Stimulated activated CD8-positive, alpha-beta memory T cell treated with anti-CD3 and anti-CD28 coated beads, Interleukin-12 subunit alpha, Interleukin-12 subunit beta, amount 100 ng/mL, for 24 hours (primary cell): ENCODE results near the gene DGKZ.
"Not testable (repeated sequence)": the region's sequence is repeated elsewhere in the genome, so short reads cannot be mapped to it uniquely, and the experiment has no call there.

Experiments
- DNase-seq: peaks from one replicate; pipeline ENCODE4 v3.0.0-alpha.2; 2020; ENCODE audit errors: extremely low read depth

Gene DGKZ

GRCh38 chr11:46367244-46367915, 20.1 kb downstream of the DGKZ start:
- no peak for DNase-seq

DNA sequence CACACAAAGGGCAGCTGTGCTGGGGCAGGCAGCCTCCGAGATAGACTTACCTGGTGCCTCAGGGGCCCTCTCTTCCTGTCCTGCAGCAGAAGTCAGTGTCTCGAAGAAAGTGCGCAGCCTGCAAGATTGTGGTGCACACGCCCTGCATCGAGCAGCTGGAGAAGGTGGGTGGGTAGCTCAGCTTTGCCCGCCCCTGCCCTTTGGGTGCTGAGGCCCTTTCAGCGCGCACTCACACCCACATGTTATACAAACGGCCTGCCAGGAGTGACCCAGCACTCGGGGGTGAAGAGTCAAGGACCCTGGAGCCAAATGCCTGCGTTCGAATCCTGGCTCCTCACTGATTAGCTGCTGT, 20.6 kb downstream of the DGKZ start:
- DNase-seq: no peak

DNA sequence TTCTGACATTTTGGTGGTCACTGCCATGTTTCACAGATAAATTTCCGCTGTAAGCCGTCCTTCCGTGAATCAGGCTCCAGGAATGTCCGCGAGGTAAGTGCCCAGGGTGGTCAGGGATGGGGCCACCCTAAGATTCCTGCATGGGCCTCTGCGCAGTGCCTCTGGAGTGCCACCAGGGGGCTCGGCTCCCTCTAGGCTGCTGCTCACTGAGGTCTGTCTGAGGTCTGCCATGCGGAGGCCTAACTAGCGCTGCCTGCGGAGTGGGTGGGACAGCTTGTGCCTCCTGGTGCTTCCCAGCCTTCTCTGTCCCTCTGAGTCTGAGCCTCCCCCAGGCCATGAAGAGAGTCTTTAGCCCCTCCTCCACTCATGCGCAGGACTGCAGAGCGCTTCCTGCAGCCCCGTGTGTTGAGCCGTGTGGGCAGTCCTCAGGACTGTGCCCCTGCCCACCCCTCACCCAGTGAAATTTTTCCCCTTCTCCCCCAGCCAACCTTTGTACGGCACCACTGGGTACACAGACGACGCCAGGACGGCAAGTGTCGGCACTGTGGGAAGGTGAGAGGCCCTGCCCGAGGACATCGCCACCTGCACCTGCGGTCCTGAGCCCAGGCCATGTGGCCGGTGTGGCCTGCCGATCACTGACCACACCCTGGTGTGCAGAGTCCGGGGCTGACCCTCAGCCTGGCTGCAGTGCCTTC, 22.3 kb downstream of the DGKZ start:
- no peak for DNase-seq

- DNase-seq: no peak
Measured at GRCh38 chr11:46370253-46370652, 23.0 kb downstream of the DGKZ start.

GRCh38 chr11:46371262-46371661, 24.0 kb downstream of the DGKZ start:
- DNase-seq: not testable (repeated sequence)

GRCh38 chr11:46372086-46372485, 24.8 kb downstream of the DGKZ start:
- no peak for DNase-seq

- DNase-seq: not testable (repeated sequence)
Measured at GRCh38 chr11:46372501-46372900, 25.2 kb downstream of the DGKZ start.

DNA sequence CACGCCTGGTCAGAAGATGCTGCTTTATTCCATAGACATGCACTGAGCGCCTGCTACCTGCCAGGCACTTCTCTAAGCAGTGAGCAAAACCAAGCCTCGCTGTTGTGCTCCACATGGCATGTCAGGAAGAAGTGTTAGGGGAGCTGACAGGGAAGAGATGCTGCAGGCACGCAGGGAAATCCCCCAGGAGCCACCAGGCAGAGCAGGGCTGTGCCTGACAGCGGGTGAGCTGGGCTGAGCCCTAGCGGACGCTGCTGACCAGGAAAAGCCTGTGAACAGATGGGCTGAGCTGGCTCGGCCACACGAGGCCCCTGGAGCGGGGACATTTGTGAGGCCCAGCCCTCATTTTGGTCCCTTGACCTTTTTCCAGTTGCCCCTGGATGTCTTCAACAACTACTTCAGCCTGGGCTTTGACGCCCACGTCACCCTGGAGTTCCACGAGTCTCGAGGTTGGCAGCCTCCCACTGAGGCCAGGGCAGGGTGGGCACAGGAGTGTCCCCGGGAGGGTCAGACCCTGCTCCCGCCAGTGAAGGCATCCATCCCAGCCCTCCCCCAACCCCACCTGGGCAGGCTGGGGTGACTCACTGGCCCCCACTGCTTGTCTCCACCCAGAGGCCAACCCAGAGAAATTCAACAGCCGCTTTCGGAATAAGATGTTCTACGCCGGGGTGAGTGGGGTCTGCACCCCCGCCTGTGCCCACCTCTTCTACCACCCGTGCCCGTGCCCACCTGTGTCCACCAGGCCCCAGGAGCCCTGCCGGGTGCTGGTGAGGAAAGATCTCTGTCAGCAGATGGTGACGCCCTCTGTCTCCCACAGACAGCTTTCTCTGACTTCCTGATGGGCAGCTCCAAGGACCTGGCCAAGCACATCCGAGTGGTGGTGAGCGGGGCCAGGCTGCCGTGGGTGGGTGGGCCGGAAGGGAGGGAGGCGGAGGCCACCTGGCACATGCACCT, 26.8 kb downstream of the DGKZ start:
- no peak for DNase-seq

DNA sequence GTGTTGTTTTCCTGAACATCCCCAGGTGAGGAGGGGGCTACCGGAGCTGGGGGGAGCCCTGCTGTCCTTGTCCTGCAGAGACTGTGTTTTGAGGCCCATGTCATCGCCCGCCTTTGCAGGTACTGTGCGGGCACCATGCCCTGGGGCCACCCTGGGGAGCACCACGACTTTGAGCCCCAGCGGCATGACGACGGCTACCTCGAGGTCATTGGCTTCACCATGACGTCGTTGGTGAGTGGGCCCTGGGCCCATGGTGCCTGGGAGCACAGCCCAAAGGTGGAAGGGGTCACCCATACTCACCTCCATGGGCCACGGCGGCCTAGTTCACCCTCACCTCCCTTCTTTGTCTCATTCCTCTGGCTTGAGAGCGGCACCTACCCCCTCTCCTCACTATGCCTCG, 27.6 kb downstream of the DGKZ start:
- DNase-seq: no peak

- DNase-seq: no peak
Measured at GRCh38 chr11:46375392-46376101, 28.3 kb downstream of the DGKZ start.

- no peak for DNase-seq
Measured at GRCh38 chr11:46376258-46377050, 29.2 kb downstream of the DGKZ start.

DNA sequence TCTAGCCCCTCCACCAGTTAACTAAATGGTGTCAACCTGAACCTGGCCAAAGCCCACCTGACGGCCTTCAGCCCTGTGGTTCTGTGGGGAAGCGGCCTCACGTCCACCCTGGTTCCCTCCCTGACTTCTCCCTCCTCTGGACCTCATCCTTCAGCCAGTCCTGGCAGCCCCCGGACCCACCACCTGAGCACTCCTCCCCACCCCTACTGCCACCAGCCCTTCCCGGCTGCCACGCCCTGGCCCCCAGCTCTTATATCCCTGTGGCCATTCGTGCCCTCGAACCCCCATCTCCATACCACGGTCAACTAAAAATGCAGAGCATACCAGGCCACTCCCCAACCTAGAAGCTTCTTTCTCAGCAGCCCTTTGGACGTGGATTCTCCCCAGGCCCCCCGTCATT, 30.0 kb downstream of the DGKZ start:
- DNase-seq: no peak

GRCh38 chr11:46377831-46378230, 30.6 kb downstream of the DGKZ start:
- no peak for DNase-seq

- DNase-seq: no peak
Measured at GRCh38 chr11:46378296-46378695, 31.0 kb downstream of the DGKZ start.

DNA sequence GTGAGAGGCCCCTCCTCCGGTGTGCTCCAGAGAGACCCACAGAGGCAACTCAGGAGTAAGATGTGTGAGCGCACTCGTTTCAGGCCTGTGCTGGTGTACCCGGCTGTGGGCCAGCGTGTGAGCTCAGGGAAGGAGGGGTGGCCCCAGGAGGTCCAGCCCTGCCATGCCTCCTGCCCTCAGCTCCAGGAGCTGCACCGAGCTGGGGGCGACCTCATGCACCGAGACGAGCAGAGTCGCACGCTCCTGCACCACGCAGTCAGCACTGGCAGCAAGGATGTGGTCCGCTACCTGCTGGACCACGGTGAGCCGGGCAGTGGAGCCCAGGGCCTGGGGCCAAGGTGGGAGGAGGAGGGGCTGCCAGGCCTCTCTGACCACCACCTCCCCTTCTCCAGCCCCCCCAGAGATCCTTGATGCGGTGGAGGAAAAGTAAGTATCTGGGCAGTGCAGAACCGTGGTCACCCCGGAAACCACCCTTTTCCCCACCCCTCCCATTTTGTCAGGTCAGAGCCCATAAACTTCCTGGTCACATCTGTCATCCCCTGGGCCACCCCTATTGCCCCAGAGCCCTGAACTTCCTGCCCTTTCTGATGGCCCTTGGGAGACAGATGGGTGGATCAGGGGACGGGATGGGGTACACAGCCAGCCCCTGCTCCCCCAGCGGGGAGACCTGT, 31.7 kb downstream of the DGKZ start:
- no peak for DNase-seq

DNA sequence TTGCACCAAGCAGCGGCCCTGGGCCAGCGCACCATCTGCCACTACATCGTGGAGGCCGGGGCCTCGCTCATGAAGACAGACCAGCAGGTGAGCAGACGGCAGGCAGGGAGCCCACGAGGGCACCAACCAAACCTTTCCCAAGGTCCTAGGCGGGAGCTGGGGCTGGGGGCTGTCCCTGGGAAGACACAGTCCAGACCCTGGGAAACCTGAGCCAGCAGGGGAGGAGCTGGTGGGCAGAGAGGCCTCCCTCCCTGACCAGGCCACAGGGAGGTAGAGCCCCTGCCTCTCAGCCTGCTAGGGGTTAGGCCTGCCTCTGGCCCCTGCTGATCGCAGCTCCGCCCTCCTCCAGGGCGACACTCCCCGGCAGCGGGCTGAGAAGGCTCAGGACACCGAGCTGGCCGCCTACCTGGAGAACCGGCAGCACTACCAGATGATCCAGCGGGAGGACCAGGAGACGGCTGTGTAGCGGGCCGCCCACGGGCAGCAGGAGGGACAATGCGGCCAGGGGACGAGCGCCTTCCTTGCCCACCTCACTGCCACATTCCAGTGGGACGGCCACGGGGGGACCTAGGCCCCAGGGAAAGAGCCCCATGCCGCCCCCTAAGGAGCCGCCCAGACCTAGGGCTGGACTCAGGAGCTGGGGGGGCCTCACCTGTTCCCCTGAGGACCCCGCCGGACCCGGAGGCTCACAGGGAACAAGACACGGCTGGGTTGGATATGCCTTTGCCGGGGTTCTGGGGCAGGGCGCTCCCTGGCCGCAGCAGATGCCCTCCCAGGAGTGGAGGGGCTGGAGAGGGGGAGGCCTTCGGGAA, 32.4 kb downstream of the DGKZ start:
- not testable (repeated sequence) for DNase-seq

DNA sequence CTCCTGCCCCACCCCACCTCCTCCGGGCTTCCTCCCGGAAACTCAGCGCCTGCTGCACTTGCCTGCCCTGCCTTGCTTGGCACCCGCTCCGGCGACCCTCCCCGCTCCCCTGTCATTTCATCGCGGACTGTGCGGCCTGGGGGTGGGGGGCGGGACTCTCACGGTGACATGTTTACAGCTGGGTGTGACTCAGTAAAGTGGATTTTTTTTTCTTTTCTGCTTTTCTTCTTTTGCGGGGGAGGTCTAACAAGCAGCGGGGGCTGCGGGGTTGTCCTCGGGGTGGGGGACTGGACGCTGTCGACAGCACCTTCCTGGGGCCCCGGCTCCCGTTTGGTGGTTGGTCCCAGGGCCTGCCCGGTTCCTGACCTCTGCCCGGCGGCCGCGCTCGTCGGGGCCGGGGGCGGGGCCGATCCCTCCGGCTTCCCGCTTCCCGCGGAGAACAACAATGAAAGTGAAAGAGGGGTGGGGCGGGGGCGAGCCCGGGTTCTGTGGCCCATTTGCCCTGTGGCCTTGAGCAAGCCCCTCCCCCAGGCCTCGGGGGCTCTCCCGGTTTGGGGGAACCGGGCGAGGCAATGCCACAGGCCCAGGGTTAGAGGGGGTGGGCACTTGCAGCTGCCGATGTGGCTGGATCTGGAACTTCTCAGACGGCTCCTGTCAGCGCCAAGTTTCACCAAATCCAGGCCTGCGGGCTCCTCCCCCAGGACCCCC, 33.2 kb downstream of the DGKZ start:
- DNase-seq: no peak

DNA sequence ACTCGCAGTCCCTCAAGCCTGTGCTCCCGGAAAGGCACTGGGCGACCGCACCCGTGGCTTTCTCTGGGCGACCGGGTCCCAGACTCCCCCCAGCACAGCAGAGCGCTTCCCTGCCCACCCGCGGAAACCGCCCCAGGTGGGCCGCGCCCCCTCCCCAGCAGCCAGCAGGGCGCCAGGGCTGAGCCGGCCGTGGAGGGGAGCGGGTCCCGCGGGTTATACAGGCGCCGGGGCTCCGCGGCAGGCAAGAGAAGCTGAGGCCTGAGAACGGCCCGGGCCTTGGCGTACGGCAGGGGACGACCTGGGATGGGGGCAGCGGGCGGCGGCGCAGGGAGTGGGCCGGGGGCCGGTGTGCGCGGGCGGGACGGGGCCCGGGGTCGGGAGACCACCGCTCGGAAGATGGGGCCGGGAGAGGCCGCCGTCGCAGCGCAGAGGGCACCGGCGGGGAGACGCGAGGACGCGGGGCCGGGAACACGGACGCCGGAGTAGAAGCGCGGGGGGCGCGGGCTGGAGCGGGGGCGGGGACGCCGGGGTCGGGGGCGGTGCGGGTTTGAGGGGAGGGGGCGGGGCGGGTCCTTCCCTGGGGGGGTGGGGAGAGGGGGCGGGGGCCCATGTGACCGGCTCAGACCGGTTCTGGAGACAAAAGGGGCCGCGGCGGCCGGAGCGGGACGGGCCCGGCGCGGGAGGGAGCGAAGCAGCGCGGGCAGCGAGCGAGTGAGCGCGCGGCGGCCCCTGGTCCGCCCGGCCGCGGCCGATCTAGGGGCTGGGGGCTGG, 34.0 kb downstream of the DGKZ start, which contains the start of gene MDK:
TSS of gene MDK (plus strand) at position 622 of the 771 bp plus-strand sequence. CDS start 389 bp downstream, outside the sequence.
- DNase-seq: no peak
